ENCODE results near the gene ENPP6. TPM values are rescaled to one million over a fixed set of nuclear protein-coding genes. Genes with fewer than 3 reads are reported as not detected.

The ENPP6 gene
- total RNA-seq, 6 donors from 2014 or later = 0.30 to 0.37 (median 0.34) TPM; not detected in 3

DNA sequence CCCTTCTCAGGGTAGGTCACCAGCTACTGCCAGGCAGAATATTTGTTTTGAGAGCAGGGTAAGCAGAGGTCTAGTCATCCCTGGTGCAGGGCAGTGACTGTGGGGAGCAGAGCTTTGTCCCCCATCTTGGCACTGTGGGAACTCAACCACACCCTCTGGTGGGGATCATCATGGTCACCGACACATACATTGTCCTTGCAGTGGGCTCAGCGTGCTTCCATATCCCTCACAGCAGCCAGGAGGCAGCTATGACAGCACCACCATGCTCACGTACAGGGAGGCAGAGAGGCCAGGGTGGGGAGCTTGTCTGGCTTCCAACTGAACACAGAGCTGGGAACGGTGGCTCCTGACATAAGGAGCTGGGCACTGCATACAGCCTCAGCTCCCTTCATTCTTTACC is 102.3 kb downstream of the ENPP6 start:
- ATAC-seq (ENCODE audit: low FRiP score in 2 of 2) = no peak
- DNase-seq = no peak
- 80 to 84% methylated on average over 1 to 4 of the region's 4 CpGs for WGBS, 2 donors
- no peaks in the 10 kb centered on the region for H3K4me1 ChIP-seq
- H3K9me3 ChIP-seq = no peaks in the 10 kb centered on the region
- H3K27ac ChIP-seq = no peak overlapping the region
- H3K4me3 ChIP-seq = no peak overlapping the region
- TF ChIP-seq POLR2AphosphoS5 (IDR thresholded peaks at IDR 0.05) (no peak), POLR2A (IDR thresholded peaks at IDR 0.05) (no peak), EP300 (IDR thresholded peaks at IDR 0.05) (no peak)
- TF ChIP-seq, protein P1, sequence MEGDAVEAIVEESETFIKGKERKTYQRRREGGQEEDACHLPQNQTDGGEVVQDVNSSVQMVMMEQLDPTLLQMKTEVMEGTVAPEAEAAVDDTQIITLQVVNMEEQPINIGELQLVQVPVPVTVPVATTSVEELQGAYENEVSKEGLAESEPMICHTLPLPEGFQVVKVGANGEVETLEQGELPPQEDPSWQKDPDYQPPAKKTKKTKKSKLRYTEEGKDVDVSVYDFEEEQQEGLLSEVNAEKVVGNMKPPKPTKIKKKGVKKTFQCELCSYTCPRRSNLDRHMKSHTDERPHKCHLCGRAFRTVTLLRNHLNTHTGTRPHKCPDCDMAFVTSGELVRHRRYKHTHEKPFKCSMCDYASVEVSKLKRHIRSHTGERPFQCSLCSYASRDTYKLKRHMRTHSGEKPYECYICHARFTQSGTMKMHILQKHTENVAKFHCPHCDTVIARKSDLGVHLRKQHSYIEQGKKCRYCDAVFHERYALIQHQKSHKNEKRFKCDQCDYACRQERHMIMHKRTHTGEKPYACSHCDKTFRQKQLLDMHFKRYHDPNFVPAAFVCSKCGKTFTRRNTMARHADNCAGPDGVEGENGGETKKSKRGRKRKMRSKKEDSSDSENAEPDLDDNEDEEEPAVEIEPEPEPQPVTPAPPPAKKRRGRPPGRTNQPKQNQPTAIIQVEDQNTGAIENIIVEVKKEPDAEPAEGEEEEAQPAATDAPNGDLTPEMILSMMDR (IDR thresholded peaks at IDR 0.05) = no peak
- H3K36me3 ChIP-seq = no peaks in the 10 kb centered on the region
- H3K27me3 ChIP-seq = no peaks in the 10 kb centered on the region

DNA sequence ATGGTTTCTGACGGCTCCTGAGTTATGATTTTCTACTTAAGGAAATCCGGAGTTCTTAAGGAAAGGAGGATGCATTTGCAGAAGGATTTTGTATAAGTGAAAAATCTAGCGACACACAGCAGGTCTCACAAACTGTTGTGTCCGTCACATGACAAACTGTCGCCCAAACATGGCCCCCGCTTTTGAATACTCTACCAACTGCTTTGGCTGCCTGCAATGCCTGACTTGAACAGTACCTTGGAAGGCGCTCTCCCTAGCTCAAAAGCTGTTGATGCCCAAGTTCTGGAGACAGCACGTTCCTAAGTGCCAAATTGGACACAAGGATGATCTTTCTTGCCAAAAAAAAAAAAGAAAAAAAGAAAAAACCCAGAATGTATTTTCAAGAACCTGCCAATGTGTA is 103.2 kb downstream of the ENPP6 start:
- DNase-seq (no peak), ATAC-seq (ENCODE audit: low FRiP score in 2 of 2) (no peak)
- Histone ChIP-seq H3K27ac (no peak overlapping the region), H3K4me3 (no peak overlapping the region), H3K4me1 (no peaks in the 10 kb centered on the region), H3K9me3 (no peaks in the 10 kb centered on the region), H3K27me3 (no peaks in the 10 kb centered on the region), H3K36me3 (no peaks in the 10 kb centered on the region)
- 83 to 90% methylated on average over 8 of the region's 8 CpGs for WGBS, 2 donors
- TF ChIP-seq POLR2A (IDR thresholded peaks at IDR 0.05) = no peak
- TF ChIP-seq, protein P1 (IDR thresholded peaks at IDR 0.05) = no peak
- no peak for TF ChIP-seq POLR2AphosphoS5 (IDR thresholded peaks at IDR 0.05)
- TF ChIP-seq EP300 (IDR thresholded peaks at IDR 0.05) = no peak

- H3K27ac ChIP-seq = no peak overlapping the region
- H3K36me3 ChIP-seq = no peaks in the 10 kb centered on the region
- no peaks in the 10 kb centered on the region for H3K9me3 ChIP-seq
- DNase-seq (no peak), ATAC-seq (ENCODE audit: low FRiP score in 2 of 2) (no peak)
- TF ChIP-seq EP300 (IDR thresholded peaks at IDR 0.05) (no peak), POLR2A (IDR thresholded peaks at IDR 0.05) (no peak), POLR2AphosphoS5 (IDR thresholded peaks at IDR 0.05) (no peak)
- TF ChIP-seq, protein P1 (IDR thresholded peaks at IDR 0.05) = no peak
- no peak overlapping the region for H3K4me3 ChIP-seq
- H3K27me3 ChIP-seq = no peaks in the 10 kb centered on the region
- H3K4me1 ChIP-seq = no peaks in the 10 kb centered on the region
- 73 to 86% methylated on average over 13 of the region's 13 CpGs for WGBS, 2 donors
These were observed 105.6 kb downstream of the ENPP6 start for GRCh38 chr4:184112006-184112550.

- Histone ChIP-seq H3K27ac (no peak overlapping the region), H3K4me3 (no peak overlapping the region), H3K9me3 (no peaks in the 10 kb centered on the region), H3K27me3 (no peaks in the 10 kb centered on the region), H3K36me3 (no peaks in the 10 kb centered on the region), H3K4me1 (no peaks in the 10 kb centered on the region)
- no peak for TF ChIP-seq POLR2A (IDR thresholded peaks at IDR 0.05)
- no peak for TF ChIP-seq POLR2AphosphoS5 (IDR thresholded peaks at IDR 0.05)
- TF ChIP-seq EP300 (IDR thresholded peaks at IDR 0.05) = no peak
- TF ChIP-seq, protein P1 (IDR thresholded peaks at IDR 0.05) = no peak
- 88 to 89% methylated on average over 7 of the region's 7 CpGs for WGBS, 2 donors
- no peak for ATAC-seq (ENCODE audit: low FRiP score in 2 of 2)
- no peak for DNase-seq
These were observed 106.3 kb downstream of the ENPP6 start for GRCh38 chr4:184111233-184111832.

All from upper lobe of left lung (tissue), 6 donors.